HG03196 (cell line): ENCODE data around the gene MPPED2.

Experiments used
- ATAC-seq: cut with Tn5 transposase; IDR thresholded peaks from one replicate; pipeline ENCODE4 v1.9.1; 2021; ENCODE audit not compliant: unreplicated experiment

The MPPED2 gene

DNA sequence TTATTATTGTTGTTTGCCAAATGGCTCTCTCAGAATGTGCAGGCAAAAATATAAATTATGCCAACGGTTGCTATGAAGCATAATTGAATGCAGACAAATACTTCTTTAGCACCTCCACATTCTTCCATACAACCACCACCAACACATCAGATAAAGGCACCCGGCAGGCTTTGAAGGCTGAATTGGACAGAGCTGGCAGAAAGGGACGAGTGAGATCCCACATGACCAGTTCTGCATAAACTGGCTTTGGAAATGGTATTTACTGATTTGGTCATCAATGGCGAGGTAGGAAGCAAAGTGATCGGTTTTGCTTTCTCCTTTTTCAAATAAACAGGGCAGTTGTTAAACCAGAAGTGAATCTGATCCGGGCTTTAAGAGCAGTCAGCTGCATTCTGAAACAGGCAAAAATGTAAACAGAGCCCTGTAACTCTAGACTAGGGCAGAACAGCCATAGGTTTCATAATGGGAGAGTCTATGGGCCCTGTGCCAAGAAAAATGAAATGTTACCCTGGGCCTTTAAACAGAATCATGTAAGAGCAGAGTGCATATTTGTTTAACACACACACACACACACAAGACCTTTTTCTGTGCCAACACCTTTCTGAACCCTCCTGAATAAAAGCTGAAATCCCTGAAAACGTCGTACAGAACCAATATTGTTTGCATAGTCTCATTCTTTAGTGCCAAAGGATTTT is 97.7 kb downstream of the MPPED2 start:
- ATAC-seq: no peak

DNA sequence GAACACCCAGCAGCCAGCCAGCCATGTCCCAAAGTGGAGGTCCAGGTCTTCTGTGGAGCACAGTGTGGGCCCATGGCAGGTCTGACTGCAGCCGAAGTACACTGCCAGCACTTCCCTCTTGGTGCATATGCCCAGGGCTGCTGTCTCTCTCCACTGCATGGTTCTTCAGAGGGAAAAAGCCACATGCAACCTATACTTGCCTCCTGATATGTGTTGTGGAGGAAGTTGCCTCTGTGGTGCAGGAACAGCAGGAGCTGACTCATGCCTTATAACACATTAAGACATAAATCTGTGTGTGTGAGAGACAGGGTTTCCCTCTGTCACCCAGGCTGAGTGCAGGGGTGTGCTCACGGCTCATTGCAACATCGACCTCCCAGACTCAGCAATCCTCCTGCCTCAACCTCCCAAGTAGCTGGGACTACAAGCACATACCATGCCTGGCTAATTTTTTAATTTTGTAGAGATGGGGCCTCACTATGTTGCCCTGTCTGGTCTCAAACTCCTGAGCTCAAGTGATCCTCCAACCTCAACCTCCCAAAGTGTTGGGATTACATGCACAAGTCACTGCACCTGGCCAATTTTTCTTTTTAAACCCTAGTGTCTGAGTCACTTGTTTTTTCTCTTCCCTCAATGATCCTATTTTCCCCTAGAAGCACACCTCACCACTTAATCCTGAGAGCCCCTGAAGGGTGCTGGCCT is 98.8 kb downstream of the MPPED2 start:
- no peak for ATAC-seq

DNA sequence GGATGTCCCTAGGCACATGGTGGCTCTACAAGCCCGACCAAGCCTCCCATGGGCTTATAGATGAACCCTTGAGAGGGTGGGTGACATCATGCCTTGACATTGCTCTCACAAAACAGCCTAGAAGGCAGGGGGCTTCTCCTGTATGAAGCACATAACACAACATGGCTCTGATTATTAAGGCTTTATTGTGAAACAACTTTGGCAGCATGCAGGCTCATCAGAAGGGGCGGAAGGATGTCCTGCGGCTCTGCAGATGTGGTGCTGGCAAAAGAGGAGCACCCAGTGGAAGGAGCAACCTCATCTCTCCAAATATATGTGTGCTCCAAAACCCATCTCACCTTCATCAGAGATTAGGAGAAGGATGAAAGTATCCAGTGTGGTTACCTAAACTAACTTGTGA is 100.4 kb downstream of the MPPED2 start:
- ATAC-seq: no peak

DNA sequence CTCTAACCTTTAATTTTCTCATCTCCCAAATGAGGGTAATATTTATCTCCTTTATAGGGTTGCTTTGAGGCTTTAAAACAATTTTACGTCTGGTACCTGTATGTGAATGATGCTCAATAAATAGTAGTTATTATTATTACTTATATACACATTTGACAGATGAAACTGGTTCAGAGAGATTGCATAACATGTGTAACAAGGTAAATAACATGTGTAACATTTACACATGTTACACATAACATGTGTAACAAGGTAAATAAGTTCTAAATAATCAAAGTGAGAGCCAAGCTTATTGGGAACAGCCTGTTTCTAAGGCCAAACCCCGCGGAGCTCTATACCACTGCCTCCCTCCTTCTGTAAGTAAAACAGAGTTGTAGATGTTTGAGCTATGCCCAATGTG is 100.9 kb downstream of the MPPED2 start:
- ATAC-seq: no peak

DNA sequence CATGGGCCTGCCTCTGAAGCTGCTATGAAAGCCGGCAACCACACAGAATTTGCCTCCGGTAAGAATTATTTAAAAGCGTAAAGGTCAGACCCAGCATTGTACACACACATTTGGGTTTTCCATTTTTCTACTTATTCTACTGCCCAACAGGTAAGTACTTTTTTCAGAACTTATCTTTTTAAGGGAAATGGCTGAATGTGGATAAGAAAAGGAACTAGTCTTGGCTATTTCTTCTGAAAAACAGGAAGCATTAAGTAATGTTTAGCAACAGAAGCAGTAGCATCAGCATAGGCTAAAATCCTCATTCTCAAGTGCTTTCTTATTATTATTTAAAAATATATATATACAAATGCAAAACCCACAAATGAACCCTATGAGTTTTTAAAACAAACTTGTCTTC is 103.1 kb downstream of the MPPED2 start:
- ATAC-seq: no peak

DNA sequence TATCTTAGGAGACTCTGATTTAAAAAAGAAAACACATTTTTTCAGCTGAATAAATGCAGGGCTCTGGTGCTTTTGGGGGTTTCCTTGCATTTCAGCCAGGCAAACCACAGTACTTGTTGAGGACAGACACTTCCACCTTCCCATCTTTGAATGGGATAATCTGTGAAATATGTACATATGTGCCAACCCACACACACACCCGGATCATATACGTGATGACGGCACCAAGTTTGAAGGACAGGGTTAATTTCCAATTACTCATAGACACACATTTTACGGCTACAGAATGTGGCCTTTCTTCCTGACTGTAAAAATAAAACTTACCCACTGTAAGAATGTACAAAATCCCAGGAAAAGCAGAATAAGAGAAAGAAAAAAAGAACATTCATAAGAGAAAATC is 104.4 kb downstream of the MPPED2 start:
- ATAC-seq: no peak

DNA sequence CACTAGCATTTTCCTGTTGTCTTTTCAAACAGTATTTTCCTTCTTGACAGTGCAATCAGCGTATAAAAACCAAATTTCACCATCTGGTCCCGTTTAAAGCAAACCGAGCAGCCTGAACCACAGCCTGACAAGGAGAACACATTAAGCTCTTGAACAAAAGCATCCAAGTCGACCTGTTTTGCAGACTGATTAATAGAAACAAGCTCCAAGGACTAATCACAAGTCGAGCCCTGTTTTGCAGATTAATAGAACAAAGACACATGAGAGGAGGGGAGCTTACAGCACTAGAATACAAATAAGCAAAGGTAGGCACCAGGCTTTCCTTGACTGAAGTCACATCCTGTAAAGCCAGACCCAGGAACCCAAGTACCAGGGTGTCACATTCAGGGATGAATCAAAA is 104.8 kb downstream of the MPPED2 start:
- no peak for ATAC-seq

DNA sequence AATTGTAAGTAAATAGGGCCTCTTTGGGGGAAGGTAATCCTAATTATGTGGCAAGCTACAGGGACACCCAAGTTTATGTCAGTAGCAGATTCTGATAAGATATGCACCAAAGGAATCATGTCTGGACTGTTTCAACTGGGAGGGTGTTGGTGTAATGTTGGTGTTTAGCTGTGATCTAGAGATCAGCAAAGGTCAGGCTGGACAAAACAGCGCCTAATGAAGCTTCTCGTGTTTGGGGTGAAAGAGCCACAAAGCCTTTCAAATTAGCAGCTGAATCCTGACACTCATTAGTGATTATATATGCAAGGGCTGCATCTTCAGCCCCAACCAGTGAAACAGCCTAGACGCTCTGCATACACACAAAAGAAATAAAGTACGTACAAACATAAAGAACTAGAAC is 106.3 kb downstream of the MPPED2 start:
- ATAC-seq: no peak

DNA sequence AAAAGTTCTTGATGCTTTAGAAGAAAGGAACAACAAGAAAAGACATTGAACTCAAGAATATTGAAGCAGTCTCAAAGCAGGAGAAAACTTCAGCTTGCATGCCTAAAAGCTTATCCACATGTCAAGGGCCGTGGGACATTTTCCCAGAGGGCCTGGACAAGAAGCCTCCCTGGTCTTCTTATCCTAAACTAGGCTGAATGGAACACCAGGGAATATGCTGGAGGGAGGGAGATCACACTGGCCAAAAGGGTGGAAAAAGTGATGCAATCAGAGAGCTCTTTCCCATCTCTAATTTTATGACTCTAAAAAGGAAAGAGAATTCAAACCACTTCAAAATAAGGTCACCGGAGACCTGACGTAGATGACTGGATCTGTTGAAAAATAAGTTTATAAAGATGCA is 107.2 kb downstream of the MPPED2 start:
- ATAC-seq: no peak

DNA sequence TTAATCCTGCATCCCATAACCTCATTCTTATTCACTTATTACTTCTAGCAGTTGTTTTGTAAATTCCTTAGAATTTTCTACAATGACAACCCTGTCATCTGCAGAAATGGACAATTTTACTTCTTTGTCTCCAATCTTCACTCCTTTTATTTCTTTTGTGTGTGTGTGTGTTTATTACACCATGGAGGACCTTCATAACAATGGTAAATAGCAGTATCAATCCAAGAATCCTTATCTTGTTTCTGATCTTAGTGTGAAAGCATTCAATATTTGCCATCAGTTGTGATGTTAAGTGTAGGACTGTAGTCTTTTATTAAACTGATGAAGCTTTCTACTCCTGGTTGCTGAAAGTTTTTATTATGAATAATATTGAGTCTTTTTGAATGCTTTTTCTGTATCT is 109.1 kb downstream of the MPPED2 start:
- ATAC-seq: no peak

DNA sequence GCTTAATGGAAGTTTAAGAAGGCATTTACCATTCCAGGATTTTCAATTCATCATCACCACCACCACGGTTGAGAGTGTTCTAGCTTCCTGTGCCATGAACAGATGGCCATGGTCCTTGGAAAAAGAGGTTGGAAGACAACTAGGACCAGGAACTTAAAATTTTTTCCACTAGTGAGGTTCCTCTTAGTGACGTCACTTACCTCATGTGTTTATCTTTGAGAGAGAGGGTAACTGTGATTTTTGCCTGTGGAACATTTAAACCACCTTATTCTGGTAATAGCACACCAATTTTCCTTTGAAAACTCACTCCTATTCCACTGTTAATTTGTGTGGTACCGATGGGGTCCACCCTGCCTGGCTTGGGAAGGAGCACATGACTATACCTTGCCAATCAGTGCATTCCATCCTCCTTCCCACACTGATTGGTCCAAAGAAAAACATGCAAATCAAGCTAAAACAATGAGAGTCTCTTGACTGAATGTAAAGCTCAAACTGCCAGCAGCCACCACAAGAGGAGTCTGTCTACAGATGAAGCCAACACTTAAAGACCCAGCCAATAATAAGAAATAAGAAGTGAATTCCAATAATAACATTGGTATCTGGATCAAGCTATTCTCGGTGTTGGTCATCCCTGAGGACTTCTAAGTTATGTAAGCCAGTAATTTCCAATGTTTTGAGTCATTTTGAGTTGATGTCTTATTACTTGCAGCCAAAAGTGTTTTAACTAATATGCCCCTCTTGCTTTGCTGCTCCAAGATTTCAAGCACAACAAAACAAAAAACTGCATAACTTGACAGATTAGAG is 111.8 kb downstream of the MPPED2 start:
- ATAC-seq: no peak

DNA sequence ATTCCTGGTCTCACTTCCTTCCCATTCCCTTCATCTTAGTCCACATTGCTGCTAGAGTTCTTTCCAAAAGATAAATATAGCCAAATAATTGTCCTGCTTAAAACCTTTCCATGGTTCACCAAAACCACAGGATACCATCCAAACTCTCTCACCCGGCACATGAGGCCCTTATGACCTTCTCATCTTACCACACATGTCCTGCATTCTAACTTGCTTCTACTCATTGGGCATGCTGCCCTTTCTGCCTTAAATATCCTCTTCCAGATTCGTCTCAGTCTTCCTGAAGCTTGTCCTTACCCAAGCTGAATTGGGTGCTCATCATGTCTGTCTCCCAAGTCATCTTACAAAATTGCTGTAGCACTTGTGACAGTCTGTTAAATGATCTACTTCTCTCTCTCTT is 114.9 kb downstream of the MPPED2 start:
- ATAC-seq: no peak

DNA sequence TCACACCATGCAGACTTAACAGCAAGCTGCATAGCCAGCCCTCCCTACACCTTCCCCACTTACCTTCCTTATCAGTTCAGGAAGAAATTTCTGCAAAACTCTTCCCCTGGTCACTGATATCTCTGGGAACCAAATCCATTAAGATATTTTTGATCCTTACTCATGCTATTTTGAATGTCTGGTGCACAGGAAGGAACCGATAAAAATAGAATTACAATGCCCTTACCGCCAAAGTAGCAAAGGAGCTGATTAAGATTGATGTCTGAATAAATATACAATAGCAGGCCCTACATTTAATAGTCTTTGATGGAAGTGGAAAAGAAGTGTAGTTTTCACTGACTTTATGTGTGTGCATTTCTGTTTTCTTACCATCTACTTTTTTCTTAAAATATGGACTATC is 117.3 kb downstream of the MPPED2 start:
- no peak for ATAC-seq

DNA sequence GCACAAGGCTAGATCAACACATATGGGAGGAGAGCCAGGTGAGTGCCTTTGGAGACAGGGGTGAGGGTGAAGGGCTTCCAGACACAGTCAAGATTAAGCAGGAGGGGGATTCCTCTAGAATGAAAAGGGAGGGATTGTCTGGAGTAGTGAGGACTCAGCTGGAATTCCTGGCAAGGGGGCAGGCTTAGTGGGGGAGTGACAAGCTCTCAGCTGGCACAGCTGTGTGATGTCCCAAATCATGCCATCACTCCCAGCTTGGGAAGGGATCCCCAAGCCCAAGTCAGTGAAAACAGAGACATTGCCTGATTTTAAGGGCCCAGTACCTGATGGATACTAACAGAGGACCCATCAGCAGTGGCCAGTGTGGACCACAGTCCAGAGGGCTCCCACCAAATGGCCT is 119.0 kb downstream of the MPPED2 start:
- ATAC-seq: no peak

DNA sequence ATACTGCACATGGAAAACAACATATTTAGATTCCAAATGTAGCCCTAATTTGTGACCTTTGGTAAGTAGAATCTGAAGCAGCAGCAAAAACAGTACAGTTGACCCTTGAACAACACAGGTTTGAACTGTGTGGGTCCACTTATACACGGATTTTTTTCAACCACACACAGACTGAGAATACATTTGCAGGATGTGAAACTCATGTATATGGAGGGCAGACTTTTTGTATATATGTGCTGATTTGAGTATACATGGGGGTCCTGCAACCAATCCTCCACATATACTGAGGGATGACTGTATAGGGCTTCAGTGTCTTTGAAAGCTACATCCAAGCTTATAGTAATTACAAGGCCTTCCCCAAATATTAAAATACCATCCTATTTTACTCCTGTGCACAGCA is 120.5 kb downstream of the MPPED2 start:
- no peak for ATAC-seq

DNA sequence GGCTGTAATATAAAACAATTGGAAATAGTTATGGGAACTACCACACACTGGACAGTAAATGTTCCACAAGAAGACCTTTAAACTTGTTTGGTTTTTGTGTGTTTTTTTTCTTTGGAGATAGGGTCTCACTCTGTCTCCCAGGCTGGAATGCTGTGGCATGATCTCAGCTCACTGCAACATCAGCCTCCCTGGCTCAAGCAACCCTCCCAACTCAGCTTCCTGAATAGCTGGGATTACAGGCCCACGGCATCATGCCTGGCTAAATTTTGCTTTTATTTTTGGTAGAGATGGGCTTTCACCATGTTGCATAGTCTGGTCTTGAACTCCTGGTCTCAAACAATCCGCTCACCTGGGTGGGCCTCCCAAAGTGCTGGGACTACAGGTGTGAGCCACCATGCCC is 121.0 kb downstream of the MPPED2 start:
- ATAC-seq: no peak

DNA sequence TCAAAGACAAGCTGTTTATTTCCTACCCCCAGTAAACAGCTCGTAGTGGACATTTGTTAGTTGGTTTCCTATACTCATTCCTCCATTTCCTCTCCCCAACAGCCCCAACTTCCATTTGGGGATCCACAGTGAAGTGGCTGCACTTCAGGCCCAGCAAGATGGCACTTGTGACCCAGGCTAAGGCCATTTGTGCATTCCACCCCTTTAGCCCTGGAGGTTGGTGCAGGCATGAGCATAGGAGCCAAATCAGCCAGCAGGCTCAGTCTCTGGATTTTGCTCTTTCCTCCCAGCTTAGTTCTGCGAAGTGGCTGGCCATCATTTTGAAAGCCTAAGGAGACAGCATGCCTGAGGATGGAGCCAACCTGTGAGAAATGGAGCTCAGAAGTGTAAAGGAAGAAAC is 122.9 kb downstream of the MPPED2 start:
- no peak for ATAC-seq

DNA sequence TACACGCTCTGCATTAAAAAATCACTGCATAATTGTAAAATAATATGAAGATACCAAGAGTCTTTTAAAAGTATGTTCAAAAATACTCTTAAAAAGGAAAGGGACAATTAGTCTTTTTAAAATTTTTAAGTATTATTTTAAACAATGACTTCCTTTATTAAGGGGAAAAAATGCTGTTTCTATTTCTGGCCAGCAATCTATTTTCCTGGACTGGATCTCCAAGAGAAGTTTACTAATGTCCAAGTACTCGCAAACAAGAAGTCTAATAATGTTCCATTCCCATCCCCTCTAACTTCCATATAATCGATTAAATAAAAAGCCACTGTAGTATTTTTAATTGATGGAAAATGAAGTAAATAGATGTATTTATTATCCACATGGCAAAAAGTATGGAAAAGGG is 123.7 kb downstream of the MPPED2 start:
- ATAC-seq: no peak

DNA sequence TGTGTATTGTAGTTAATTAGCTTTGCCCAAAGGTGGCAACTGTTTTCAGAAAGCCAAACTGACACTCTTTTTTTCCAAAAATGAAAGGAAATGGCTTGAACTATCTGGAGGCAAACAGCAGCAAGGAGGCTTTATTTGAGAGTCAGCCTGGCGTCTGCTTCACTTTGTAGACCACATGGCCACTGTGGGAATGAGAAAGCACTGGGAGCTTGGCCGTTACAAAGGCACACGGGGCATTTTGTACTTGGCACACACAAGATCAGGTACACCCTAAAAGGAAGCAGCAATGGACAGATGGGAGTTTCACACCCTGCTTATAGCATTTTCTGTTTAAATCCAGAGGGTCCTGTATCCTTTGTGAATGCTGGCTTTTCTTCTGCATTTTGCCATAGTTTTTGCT is 126.3 kb downstream of the MPPED2 start:
- ATAC-seq: no peak

DNA sequence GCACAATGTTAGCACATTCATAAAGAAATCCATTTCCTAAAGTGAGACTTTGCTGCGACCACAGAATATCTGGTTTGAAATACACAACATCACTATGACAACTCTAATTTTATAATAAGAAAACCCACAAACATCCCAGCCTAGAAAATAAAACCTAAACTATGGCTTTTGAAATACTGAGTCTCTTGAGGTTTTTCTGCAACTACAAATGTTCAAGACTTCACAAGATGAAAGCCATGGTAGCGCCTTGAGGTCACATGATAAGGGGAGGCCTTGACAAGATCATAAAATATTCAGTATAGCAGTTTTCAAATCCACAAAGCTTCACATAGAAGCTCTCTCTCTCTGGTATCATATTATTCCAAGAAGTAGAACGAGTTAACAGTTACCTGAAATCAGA is 126.8 kb downstream of the MPPED2 start:
- ATAC-seq: no peak

DNA sequence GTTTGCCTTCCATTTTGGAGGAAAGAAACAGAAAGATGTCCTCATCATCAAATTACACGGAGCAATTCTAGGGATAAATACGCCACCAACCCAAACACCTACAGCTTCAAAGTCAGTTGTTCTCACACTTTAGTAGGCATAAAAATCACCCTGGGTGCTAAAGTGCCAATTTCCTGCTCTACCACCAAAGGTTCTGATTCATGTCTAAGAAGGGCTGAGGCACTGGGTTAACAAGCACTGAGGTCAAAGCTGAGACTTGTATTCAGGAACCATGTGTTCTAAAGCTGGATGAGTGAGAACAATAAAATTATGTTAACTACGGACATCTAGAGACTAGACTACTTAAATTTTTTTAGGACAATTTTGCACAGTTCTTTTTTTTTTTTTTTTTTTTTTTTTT is 127.6 kb downstream of the MPPED2 start:
- ATAC-seq: no peak

DNA sequence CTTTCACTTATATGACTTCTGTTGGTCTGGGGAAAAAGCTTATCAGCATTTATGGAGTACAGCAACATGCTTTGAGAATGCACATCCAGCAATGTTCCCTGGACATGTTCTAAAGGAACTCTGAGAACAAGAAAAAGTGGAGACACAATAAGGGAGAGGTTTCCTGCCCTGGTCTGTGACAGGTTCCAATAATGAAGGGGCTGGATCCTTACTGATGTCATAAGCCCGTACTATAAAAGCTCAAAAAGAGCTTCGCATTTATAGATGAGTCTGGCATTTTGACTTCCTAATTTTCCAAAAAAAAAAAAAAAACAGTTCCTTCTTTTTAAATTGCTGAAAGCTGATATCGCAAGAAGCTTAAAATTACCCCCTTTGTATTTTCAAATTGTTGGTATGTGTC is 129.1 kb downstream of the MPPED2 start:
- no peak for ATAC-seq
